K562 (cell line): ENCODE results near the gene PEX13. TPM values are rescaled to one million over a fixed set of nuclear protein-coding genes. Genes with fewer than 3 reads are reported as not detected.
A peak's percentile ranks its signal among the peaks of the same experiment; 100 is the strongest.

Experiments
- ATAC-seq: fragments of 200-7000 bp; cut with Tn5 transposase; 3 replicates; pipeline ENCODE4 v1.9.1; 2020; ENCODE audit warnings: moderate library complexity
- BruUV-seq: library from RNA; stranded (reverse); fragments of 400-500 nt; replicated peaks from 2 replicates; lab custom pipeline; 2021; lab: Mats Ljungman, UMichigan
- CTCF ChIA-PET: fragments of 300-600 bp; formaldehyde crosslinking; extraction: SDS; loops from one replicate; lab custom pipeline; 2021; ENCODE audit warnings: low intra/inter-chr PET ratio; lab: Yijun Ruan, JAX
- POLR2A ChIA-PET: fragments of 300-600, 350-650 bp; sonication (Branson Sonifier 250); formaldehyde crosslinking; extraction: SDS; loops from one replicate; lab custom pipeline; 2021; ENCODE audit warnings: antibody characterized with exemption, inconsistent platforms; lab: Yijun Ruan, JAX
- DNase-seq, 4 experiments: peaks; one replicate each; pipeline versions ENCODE4 v3.0.0 to v3.0.0-alpha.2; 2011 to 2018; ENCODE audit warnings: low spot score in 3 of 4, mixed read lengths in 3 of 4; ENCODE audit errors: extremely low read depth in 1 of 4
- FAIRE-seq: peaks from 2 replicates; lab custom pipeline; 2011; peaks lifted over from hg19 to GRCh38; lab: Jason Lieb, UNC
- H2AFZ ChIP-seq: 2 replicates; pipeline ENCODE4 v1.6.0; 2011; ENCODE audit warnings: low read depth, low read length, control low read depth, inconsistent platforms
- H3K27ac ChIP-seq: fragments of 200-600 bp; 3 replicates; pipeline ENCODE4 v1.8.0; 2011; ENCODE audit warnings: low read depth, mild to moderate bottlenecking, control low read depth, inconsistent platforms, low read length, moderate library complexity, mixed read lengths; ENCODE audit errors: extremely low read depth
- H3K27me3 ChIP-seq, 2 experiments: fragments of 300-600 bp in 1 of 2; 2 replicates in 1 of 2; 3 replicates in 1 of 2; pipeline versions ENCODE4 v1.6.0 to v1.8.0; 2011; ENCODE audit warnings: inconsistent platforms in 2 of 2, low read length in 2 of 2, mild to moderate bottlenecking in 1 of 2, mixed read lengths in 1 of 2, moderate library complexity in 1 of 2; ENCODE audit not compliant: control insufficient read depth in 2 of 2, insufficient read depth in 2 of 2
- H3K36me3 ChIP-seq: fragments of 300-600 bp; 3 replicates; pipeline ENCODE4 v1.8.0; 2011; ENCODE audit warnings: mild to moderate bottlenecking, low read length, inconsistent platforms; ENCODE audit not compliant: control insufficient read depth, insufficient read depth
- H3K4me1 ChIP-seq, 2 experiments: fragments of 200-600 bp in 1 of 2; replicated peaks in 1 of 2; 2 replicates in 1 of 2; 3 replicates in 1 of 2; pipeline versions ENCODE4 v1.5.1 to v1.8.0; 2011; ENCODE audit warnings: inconsistent platforms in 2 of 2, low read length in 2 of 2, mild to moderate bottlenecking in 1 of 2, mixed read lengths in 1 of 2, moderate library complexity in 1 of 2; ENCODE audit not compliant: control insufficient read depth in 2 of 2, insufficient read depth in 2 of 2
- H3K4me2 ChIP-seq: 2 replicates; pipeline ENCODE4 v1.6.1; 2011; ENCODE audit warnings: low read length, control low read depth, inconsistent platforms, mixed read lengths; ENCODE audit not compliant: insufficient read depth
- H3K4me3 ChIP-seq: fragments of 200-600 bp; sonication (generic), shearing (Covaris generic); 2 replicates; pipeline ENCODE4 v1.5.1; 2016; ENCODE audit warnings: control low read depth, inconsistent platforms
- H3K79me2 ChIP-seq: fragments of 200-600 bp; 3 replicates; pipeline ENCODE4 v1.8.0; 2011; ENCODE audit warnings: low read length, inconsistent platforms; ENCODE audit not compliant: control insufficient read depth, insufficient read depth
- H3K9ac ChIP-seq, 2 experiments: 2 replicates each; pipeline versions ENCODE4 v1.6.0 to v1.6.1; 2011; ENCODE audit warnings: low read depth in 2 of 2, low read length in 2 of 2, control low read depth in 1 of 2, inconsistent platforms in 1 of 2, mild to moderate bottlenecking in 1 of 2, mixed read lengths in 1 of 2; ENCODE audit not compliant: insufficient read depth in 1 of 2
- H3K9me1 ChIP-seq: one replicate; pipeline ENCODE4 v1.6.0; 2011; ENCODE audit warnings: inconsistent platforms, mild to moderate bottlenecking, low read length, moderate library complexity; ENCODE audit not compliant: control insufficient read depth, insufficient read depth
- H3K9me3 ChIP-seq: replicated peaks from 2 replicates; pipeline ENCODE4 v1.5.1; 2011; ENCODE audit warnings: low read depth, low read length, inconsistent platforms; ENCODE audit not compliant: control insufficient read depth, insufficient read depth
- H4K20me1 ChIP-seq: replicated peaks from 2 replicates; pipeline ENCODE4 v1.6.1; 2011; ENCODE audit warnings: low read length, inconsistent platforms, mixed read lengths; ENCODE audit not compliant: control insufficient read depth, insufficient read depth
- CEBPG ChIP-seq, 3 experiments: fragments of 200-800 bp in 1 of 3; sonication (Bioruptor generic) in 1 of 3; sonication (generic) in 1 of 3; formaldehyde crosslinking in 1 of 3; IDR thresholded peaks in 2 of 3; conservative IDR thresholded peaks in 1 of 3; 2 replicates each; pipeline versions ENCODE4 v1.6.1 to v1.8.0; 2016 to 2022; ENCODE audit warnings: missing compliant biosample characterization in 2 of 3, missing genetic modification characterization in 2 of 3, mild to moderate bottlenecking in 1 of 3, missing genetic modification reagents in 1 of 3
- THAP12 ChIP-seq: fragments of 250-450 bp; sonication (Bioruptor Pico); IDR thresholded peaks from 2 replicates; pipeline ENCODE4 v1.9.0; 2021; ENCODE audit warnings: mild to moderate bottlenecking, inconsistent platforms
- ZNF212 ChIP-seq: fragments of 450-650 bp; formaldehyde crosslinking; IDR thresholded peaks from 2 replicates; pipeline ENCODE4 v1.4.0; 2020; ENCODE audit warnings: mild to moderate bottlenecking
- ZNF23 ChIP-seq: fragments of 250-450 bp; sonication (Bioruptor Pico); IDR thresholded peaks from 2 replicates; pipeline ENCODE4 v1.4.0; 2020; ENCODE audit warnings: mild to moderate bottlenecking
- WGBS: fragments of 100-300 bp; shearing (Covaris generic); methylation state at CpG from one replicate; pipeline ENCODE4 v1.1.6; 2016; ENCODE audit warnings: low coverage, mixed read lengths; ENCODE audit not compliant: insufficient coverage; ENCODE audit errors: missing lambda C conversion rate; 5-methylcytosine and 5-hydroxymethylcytosine counted together
- in situ Hi-C: fragments of 300-500 bp; cut with MboI; formaldehyde crosslinking; loops from 4 replicates; pipeline ENCODE4 v1.15.0; 2018; ENCODE audit warnings: inconsistent platforms, mixed read lengths
- intact Hi-C: fragments of 100-400 bp; cut with micrococcal nuclease; formaldehyde crosslinking; loops from 2 replicates; pipeline ENCODE4 v1.14.2; 2022
- polyA plus RNA-seq, 8 experiments: library from polyadenylated mRNA; depleted of rRNA in 4 of 8; stranded (reverse) in 5 of 8; unstranded in 3 of 8; fragments of >200 nt; fragmentation: Nextera tagmentation in 2 of 8; fragmentation: Illumina TruSeq in 1 of 8; extraction: Ambion mirVana in 2 of 8; extraction: Trizol in 1 of 8; gene quantifications; 2 replicates each; pipeline versions ENCODE4 v1.2.1 to v1.2.3, GENCODE V29; 2011 to 2014; ENCODE audit warnings: inconsistent platforms in 1 of 8, missing spikeins in 1 of 8
- total RNA-seq, 7 experiments: library from RNA; depleted of rRNA in 6 of 7; stranded (reverse); fragments of >200 nt in 6 of 7; fragmentation: Illumina TruSeq in 2 of 7; extraction: Trizol in 2 of 7; gene quantifications; 2 replicates each; pipeline versions ENCODE4 v1.2.1 to v1.2.3, GENCODE V29; 2011 to 2021; ENCODE audit warnings: low replicate concordance in 1 of 7

The PEX13 gene
- total and polyA plus RNA-seq, 9 of the 15 experiments (the other 6 are each of a cell fraction or from before 2014, with no cell fraction given) = 4.0 to 30.4 (median 18.8) TPM

DNA sequence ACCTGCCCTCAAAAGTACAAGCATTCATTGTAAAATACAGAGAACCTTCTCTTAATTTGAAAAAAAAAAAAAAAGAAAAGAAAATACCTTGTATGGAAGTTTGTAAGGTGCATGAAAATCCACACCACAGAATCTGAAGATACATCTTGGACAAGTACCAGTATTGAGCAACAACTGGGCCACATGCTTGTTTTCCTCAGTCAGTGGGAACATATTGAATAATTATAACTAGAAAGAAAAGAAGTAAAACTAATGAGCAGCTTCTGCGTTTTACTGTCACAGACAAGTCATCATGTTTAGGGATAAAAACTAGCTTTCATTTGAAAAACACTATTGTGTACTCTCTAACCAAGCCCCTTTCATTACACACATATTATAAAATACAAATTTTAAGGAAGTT lies 5.8 kb upstream of the PEX13 start:
- CTCF ChIA-PET = no interaction called here
- in situ Hi-C loops (no loop called here), intact Hi-C loops (no loop called here)
- POLR2A ChIA-PET = interaction anchor here (1.1 kb wide), 1 partner anchor 31 kb away, joined by 3 read pairs; no protein-coding TSS in a partner anchor
- Histone ChIP-seq H3K27me3 (no peaks in the 10 kb centered on the region), H3K79me2 (peaks cover 9% of the 10 kb centered on the region), H3K4me2 (no peak overlapping the region), H2AFZ (no peak overlapping the region), H3K9me1 (no peaks in the 10 kb centered on the region), H4K20me1 (no peaks in the 10 kb centered on the region), H3K9ac (no peak overlapping the region), H3K4me3 (no peak overlapping the region), H3K4me1 (no peaks in the 10 kb centered on the region), H3K9me3 (no peaks in the 10 kb centered on the region), H3K27ac (peak overlapping the region; percentile 21; the same call in 1 of the 3 replicates), H3K36me3 (peaks cover 3% of the 10 kb centered on the region; the same call in 1 of the 3 replicates)
- no peak for FAIRE-seq
- WGBS = 80% methylated on average over 1 of the region's 1 CpG
- DNase-seq = no peak
- no peak for ATAC-seq
- TF ChIP-seq CEBPG (CRISPR knock-in tag; IDR thresholded peaks at IDR 0.05) (no peak), CEBPG (tag; conservative IDR thresholded peaks at IDR 0.05 in 1 of 2, IDR thresholded peaks at IDR 0.05 in 1 of 2) (peak; percentile 29 to 68; a peak in 2 of 4 replicates), ZNF23 (no peak), THAP12 (CRISPR knock-in tag) (no peak), ZNF212 (CRISPR knock-in tag) (no peak)
- no TSS peak for BruUV-seq
